NOMO-1 treated with dmso at 0.1 percent for 144 hours (cell line): Measurements from ENCODE around the gene TIMD4.

Experiments used
- DNase-seq: peaks from one replicate; lab custom pipeline; 2025; ENCODE audit not compliant: unreplicated experiment; lab: John Stamatoyannopoulos, UW

The TIMD4 gene

GRCh38 chr5:156922207-156922792 lies 40.7 kb downstream of the TIMD4 start:
- no peak for DNase-seq

DNA sequence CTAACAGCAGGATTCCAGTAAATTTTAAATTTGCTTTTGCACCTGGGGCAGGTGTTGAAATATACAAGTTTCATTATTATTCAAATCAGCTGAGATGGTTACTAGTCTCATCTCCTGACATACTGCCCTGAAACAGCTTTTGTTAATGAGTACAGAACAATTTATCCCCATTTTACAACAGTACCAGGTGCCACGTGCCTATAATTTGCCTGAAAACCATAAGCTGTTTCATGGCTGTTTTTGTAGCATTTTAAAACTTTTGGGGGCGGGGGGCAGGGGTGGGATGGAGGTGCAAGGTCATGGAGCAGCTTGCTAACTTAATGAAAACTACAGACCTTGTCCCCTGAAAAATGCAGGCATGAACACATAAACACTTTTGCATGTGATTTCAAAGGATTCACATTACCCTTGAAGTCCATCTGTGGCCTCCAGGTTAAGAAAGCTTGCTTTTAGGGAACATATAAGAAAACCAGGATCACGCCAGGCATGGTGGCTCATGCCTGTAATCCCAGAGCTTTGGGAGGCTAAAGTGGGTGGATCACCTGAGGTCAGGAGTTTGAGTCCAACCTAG lies 42.1 kb downstream of the TIMD4 start:
- no peak for DNase-seq

- DNase-seq: no peak
Measured at GRCh38 chr5:156920042-156920860, 42.8 kb downstream of the TIMD4 start.

DNA sequence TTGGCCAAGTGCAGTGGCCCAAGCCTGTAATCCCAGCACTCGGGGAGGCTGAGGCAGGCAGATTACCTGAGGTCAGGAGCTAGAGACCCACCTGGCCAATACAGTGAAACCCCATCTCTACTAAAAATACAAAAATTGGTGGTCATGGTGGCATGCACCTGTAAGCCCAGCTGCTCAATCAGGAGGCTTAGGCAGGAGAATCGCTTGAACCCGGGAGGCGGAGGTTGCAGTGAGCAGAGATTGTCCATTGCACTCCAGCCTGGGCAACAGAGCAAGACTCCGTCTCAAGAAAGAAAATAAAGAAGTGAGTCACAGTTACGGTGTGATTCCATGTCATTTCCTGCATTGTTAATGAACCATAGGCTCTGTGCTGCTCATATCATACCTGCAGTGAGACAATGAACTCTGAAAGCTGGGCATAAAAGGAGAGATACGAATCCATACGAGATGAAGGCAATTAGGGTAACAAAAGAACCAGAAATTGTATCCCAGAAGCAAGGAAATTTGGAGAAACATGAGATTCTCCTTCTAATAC lies 44.6 kb downstream of the TIMD4 start:
- no peak for DNase-seq

DNA sequence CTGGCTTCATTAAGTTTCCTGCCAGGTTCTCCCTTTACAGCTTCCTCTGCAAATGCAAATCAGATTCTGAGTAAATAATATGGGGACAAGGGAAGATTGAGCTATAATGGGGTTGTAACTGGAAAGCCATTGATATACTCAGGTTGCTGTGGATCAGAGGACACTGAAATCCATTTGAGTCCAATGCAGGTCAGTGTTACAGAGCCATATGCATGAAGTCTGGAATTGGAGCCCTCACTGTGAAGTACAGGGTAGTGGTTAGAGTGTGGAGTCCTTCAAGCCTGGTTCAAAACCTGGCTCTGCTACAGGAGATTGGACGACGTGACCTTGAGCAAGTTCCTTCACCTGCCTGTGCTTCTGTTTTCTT lies 48.7 kb downstream of the TIMD4 start:
- no peak for DNase-seq

DNA sequence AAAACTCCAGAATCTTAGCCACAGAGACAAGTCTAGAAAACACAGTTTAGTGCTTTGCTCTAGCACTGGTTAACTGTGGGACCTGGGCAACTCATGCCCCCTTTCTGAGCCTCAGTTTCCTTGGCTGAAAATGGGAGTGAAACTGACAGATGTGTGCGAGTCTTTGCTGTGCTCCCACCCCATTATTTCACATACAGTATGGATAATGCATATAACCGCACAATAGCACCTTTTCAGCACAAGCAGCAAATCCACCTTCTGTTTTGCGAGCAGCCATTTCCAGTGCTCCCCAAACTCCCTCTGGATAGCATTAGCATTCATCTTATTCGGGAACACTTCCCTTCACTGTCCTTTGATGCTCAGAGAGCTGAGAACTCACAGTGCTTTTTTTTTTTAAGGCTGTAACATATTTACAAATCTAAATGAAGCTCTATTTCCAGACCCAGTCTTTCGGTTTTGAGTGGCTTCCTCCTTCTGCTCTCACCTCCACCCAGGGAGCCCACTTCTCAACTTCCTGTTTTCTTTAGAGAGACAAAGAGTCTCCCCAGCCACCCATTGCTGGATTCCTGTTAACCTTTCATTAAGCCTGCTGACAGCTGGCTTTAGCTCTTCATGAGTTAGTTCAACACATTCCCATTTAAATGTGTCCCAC lies 49.2 kb downstream of the TIMD4 start:
- DNase-seq: peak; percentile 64

GRCh38 chr5:156913355-156913718 lies 49.7 kb downstream of the TIMD4 start:
- DNase-seq: no peak

DNA sequence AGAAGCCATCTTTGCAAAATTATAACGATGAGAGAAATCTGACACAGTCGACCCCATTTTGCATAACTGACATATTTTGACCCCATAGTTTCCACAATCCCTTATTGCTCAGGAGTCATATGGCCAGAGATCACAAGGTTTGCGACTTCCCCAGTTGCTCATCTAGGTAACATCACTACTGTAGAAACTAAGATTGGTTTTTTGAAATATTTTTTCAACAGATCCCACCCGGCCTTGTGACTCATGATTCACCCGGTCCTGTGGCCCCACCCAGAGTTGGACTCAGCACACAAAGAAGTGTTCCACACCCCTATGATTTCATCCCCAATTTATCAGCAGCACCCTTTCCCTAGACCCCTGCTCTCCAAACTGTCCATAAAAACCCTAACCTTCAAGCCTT lies 50.2 kb downstream of the TIMD4 start:
- DNase-seq: no peak

GRCh38 chr5:156909180-156909579 lies 53.8 kb downstream of the TIMD4 start:
- DNase-seq: no peak

DNA sequence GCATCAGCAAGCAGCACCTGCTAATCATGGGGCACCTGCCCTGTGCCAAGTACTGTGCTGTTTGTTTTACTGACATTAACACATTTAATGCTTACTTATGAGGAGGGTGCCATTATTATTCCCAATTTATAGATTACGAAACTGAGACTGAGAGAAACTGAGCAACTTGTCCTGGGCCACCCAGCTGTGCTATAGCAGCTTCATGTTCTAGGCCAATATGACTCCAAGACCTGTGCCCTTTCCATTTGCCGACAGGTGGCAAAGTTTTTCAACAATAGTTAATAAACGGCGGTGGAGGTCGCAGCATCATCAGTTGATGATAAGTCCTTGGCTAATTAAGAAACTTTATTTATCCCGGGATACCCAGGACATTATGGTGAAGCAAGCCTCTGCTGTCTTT lies 55.4 kb downstream of the TIMD4 start:
- DNase-seq: no peak

- no peak for DNase-seq
Measured at GRCh38 chr5:156906807-156907206, 56.2 kb downstream of the TIMD4 start.

DNA sequence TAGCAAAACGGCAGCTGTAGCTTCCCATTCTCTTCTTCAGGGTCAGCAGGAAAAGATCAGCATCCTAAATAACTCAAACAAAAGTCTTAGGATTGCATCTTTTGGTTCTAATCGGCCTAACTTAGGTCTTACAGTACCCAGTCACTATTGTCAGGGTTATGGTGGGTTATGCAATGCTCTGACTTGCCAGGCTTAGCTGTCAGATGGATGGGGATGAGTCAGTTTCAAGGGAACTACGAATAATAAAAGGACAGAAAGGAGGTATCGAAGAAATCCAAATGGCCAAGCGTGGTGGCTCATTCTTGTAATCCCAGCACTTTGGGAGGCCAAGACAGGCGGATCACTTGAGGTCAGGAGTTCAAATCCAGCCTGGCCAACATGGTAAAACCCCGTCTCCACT lies 66.5 kb downstream of the TIMD4 start:
- no peak for DNase-seq

DNA sequence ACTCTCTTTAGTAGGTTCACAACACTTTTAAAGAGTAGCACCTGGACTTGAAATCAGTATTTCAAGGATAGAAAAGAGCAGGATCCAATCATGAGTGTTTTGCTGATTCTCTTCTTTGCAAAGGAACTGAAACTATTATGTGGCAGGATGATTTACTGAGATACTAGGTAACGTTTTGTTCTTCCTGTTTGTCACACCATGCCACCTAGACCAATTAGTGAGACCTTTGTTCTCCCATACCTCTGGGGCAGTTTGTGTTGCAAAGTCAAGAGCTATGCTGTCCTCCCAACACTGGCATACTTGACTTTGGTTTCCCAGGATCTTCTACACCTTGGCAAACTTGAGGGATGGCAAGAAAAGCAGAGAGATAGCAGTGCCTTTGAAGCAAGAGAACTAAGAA lies 69.5 kb downstream of the TIMD4 start:
- DNase-seq: no peak

DNA sequence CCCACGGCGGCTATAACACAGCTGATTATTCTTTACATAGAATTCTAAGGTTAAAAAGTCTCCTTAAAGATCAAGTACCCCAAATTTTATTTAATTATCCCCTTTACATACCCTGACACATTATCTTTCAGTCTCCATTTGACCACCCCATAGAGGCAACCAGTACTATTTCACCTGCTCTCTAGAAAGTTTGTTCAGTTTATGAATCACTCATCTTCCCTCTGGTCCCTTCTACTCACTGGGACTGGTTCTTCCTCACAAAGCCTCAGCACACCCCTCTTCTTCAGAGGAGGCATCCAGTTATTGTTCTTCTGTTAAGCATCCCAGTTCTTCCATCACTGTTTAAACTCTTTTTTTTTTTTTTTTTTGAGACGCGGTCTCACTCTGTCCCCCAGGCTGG lies 70.2 kb downstream of the TIMD4 start:
- DNase-seq: no peak

- no peak for DNase-seq
Measured at GRCh38 chr5:156892223-156892622, 70.8 kb downstream of the TIMD4 start.

GRCh38 chr5:156888520-156888919 lies 74.5 kb downstream of the TIMD4 start:
- no peak for DNase-seq

- DNase-seq: no peak
Measured at GRCh38 chr5:156883316-156883875, 79.6 kb downstream of the TIMD4 start.

DNA sequence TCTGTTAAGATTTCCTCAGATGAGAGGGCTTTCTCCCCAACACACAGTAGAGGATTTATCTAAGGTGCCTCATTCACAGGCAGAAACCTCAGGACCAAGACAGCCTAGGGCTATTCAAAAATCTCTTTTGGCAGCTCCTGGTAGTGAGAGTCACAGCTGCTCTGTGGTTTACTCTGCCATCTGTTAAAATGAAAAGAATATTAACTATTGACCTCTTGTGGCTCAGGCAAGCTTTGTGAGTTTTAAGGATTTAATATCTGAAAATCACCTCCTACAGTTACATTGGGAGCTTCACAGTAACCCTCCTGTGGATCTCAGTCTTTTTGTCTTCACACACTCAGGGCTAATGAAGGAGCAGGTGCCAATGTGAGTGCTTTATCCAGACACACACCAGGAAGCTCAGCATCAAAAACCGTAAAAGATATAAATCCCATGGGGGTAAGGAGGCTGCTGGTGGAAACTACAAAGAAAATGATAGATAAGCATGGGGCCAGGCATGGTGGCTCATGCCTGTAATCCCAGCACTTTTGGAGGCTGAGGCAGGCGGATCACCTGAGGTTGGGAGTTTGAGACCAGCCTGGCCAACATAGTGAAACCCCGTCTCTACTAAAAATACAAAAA lies 83.3 kb downstream of the TIMD4 start:
- DNase-seq: no peak

DNA sequence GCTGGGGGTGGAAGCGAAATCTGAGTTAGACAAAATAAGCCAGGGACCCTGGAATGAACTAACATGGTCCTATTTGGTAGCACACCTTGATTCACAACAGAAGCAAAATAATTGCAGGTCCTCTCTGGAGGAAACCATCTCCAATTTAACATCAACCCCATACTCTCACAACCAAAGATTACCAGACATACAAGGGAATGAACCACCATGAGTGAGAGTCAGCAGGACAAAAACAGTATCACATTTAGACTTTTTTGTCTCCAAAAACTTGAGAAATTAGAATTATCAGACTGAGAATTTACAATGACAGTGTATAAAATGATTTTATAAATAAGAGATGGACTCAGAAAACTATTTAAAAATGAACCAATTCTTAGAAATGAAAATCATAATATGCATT lies 91.8 kb downstream of the TIMD4 start:
- DNase-seq: no peak

GRCh38 chr5:156870498-156870839 lies 92.6 kb downstream of the TIMD4 start:
- no peak for DNase-seq
